PC-3 (cell line): ENCODE data around the gene CAND1. TPM values are rescaled to one million over a fixed set of nuclear protein-coding genes. Genes with fewer than 3 reads are reported as not detected.

Experiments used
- ATAC-seq: fragments of 200-7000 bp; cut with Tn5 transposase; 2 replicates; pipeline ENCODE4 v1.9.1; 2020; ENCODE audit warnings: mild to moderate bottlenecking, moderate library complexity
- BruUV-seq: library from RNA; stranded (reverse); fragments of 400-500 nt; replicated peaks from 2 replicates; lab custom pipeline; 2021; lab: Mats Ljungman, UMichigan
- CTCF ChIA-PET: fragments of 300-600 bp; sonication (Branson Sonifier 250); formaldehyde crosslinking; loops from one replicate; lab custom pipeline; 2022; ENCODE audit warnings: antibody characterized with exemption; lab: Charles Lee
- POLR2A ChIA-PET: fragments of 300-600 bp; sonication (Branson Sonifier 250); formaldehyde crosslinking; loops from one replicate; lab custom pipeline; 2022; ENCODE audit warnings: antibody characterized with exemption; ENCODE audit not compliant: unreplicated experiment; lab: Charles Lee
- DNase-seq: peaks from one replicate; pipeline ENCODE4 v3.0.0-alpha.2; 2015
- H2AFZ ChIP-seq: fragments of 300-600 bp; sonication (generic); 2 replicates; pipeline ENCODE4 v1.6.0; 2016; ENCODE audit warnings: antibody characterized with exemption, low read length
- H3F3A ChIP-seq: fragments of 300-600 bp; sonication (generic); one replicate; pipeline ENCODE4 v1.6.0; 2017; ENCODE audit warnings: antibody characterized with exemption, low read length, control low read depth, mild to moderate bottlenecking; ENCODE audit not compliant: unreplicated experiment
- H3K27ac ChIP-seq: fragments of 300-600 bp; sonication (generic); 2 replicates; pipeline ENCODE4 v1.5.1; 2016; ENCODE audit warnings: mild to moderate bottlenecking, low read length
- H3K27me3 ChIP-seq: fragments of 300-600 bp; sonication (generic); 2 replicates; pipeline ENCODE4 v1.6.1; 2016; ENCODE audit warnings: low read length, mixed read lengths
- H3K36me3 ChIP-seq: fragments of 300-600 bp; sonication (generic); 2 replicates; pipeline ENCODE4 v1.6.1; 2016; ENCODE audit warnings: low read depth, mixed run types, low read length, mixed read lengths
- H3K4me1 ChIP-seq: fragments of 300-600 bp; sonication (generic); 2 replicates; pipeline ENCODE4 v1.5.1; 2016; ENCODE audit warnings: low read length; ENCODE audit not compliant: insufficient read depth
- H3K4me2 ChIP-seq: fragments of 300-600 bp; sonication (generic); 2 replicates; pipeline ENCODE4 v1.6.0; 2016; ENCODE audit warnings: low read length
- H3K4me3 ChIP-seq: fragments of 300-600 bp; sonication (generic); 2 replicates; pipeline ENCODE4 v1.5.1; 2016; ENCODE audit warnings: mild to moderate bottlenecking, low read length, mixed read lengths
- H3K79me2 ChIP-seq: fragments of 300-600 bp; sonication (generic); 2 replicates; pipeline ENCODE4 v1.6.1; 2017; ENCODE audit warnings: low read length, mixed read lengths
- H3K9ac ChIP-seq: fragments of 300-600 bp; sonication (generic); 2 replicates; pipeline ENCODE4 v1.6.0; 2016; ENCODE audit warnings: mild to moderate bottlenecking, low read length
- H3K9me2 ChIP-seq: fragments of 300-600 bp; sonication (generic); replicated peaks from 2 replicates; pipeline ENCODE4 v1.6.1; 2016; ENCODE audit warnings: mixed run types, low read length, mixed read lengths
- H3K9me3 ChIP-seq: fragments of 300-600 bp; sonication (generic); 2 replicates; pipeline ENCODE4 v1.6.1; 2016; ENCODE audit warnings: low read length, mixed read lengths
- H4K20me1 ChIP-seq: fragments of 300-600 bp; sonication (generic); 2 replicates; pipeline ENCODE4 v1.6.1; 2016; ENCODE audit warnings: low read length, mixed read lengths
- EZH2 ChIP-seq: fragments of 300-600 bp; sonication (generic); IDR thresholded peaks from one replicate; pipeline ENCODE4 v1.6.1; 2017; ENCODE audit warnings: antibody characterized with exemption, mild to moderate bottlenecking, low read length; ENCODE audit not compliant: unreplicated experiment
- EZH2phosphoT487 ChIP-seq: fragments of 300-600 bp; sonication (generic); IDR thresholded peaks from 2 replicates; pipeline ENCODE4 v1.6.1; 2018; ENCODE audit warnings: mild to moderate bottlenecking, antibody characterized with exemption, low read length, borderline replicate concordance
- intact Hi-C: fragments of 100-400 bp; cut with micrococcal nuclease; formaldehyde crosslinking; loops from 2 replicates; pipeline ENCODE4 v1.9.0; 2023
- total RNA-seq: library from RNA; depleted of rRNA; stranded (reverse); fragments of >200 nt; gene quantifications from 2 replicates; pipeline ENCODE4 v1.2.3, GENCODE V29; 2014
- TF ChIP-seq, protein P1 (sequence below): fragments of 300-600 bp; sonication (generic); conservative IDR thresholded peaks from 2 replicates; pipeline ENCODE4 v1.5.1; 2017; ENCODE audit warnings: antibody characterized with exemption, low read depth, mild to moderate bottlenecking, low read length

The CAND1 gene
- total RNA-seq, 1 experiment from 2014 or later, result 124 TPM

DNA sequence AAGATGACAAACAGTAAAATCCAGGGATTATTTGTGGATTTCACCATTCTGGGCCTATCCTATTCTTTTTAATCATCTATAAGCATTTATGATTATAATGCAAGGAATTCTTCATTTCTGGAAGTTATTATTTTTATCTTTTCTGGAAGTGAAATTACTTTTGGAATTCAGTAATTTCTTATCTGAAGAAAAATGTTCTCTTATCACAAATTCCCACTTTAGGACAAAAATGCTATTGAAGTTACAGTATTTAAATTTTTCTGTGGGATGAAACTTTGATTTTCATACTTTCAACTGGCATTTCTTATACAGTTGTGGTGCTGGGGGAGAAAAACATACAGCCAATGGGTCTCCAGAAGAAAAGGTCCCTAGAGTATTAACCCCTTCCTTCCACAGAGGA is 96.0 kb downstream of the CAND1 start:
- Histone ChIP-seq H4K20me1 (no peaks in the 10 kb centered on the region), H3K4me2 (no peak overlapping the region), H3K9me3 (no peaks in the 10 kb centered on the region), H2AFZ (no peak overlapping the region), H3K9me2 (no peaks in the 10 kb centered on the region), H3K9ac (no peak overlapping the region), H3K27me3 (no peaks in the 10 kb centered on the region), H3K4me1 (no peaks in the 10 kb centered on the region), H3K79me2 (no peaks in the 10 kb centered on the region), H3F3A (no peaks in the 10 kb centered on the region), H3K4me3 (no peak overlapping the region), H3K36me3 (no peaks in the 10 kb centered on the region), H3K27ac (no peak overlapping the region)
- DNase-seq, result no peak
- no peak for ATAC-seq
- CTCF ChIA-PET, result interaction anchor here (0.6 kb wide), 1 partner anchor 1279 kb away, joined by 3 read pairs; no protein-coding TSS in a partner anchor
- intact Hi-C loops, result no loop called here
- POLR2A ChIA-PET, result interaction anchor here (0.6 kb wide), 1 partner anchor 89 kb away, joined by 3 read pairs; no protein-coding TSS in a partner anchor
- no peak for TF ChIP-seq EZH2
- TF ChIP-seq, protein P1, sequence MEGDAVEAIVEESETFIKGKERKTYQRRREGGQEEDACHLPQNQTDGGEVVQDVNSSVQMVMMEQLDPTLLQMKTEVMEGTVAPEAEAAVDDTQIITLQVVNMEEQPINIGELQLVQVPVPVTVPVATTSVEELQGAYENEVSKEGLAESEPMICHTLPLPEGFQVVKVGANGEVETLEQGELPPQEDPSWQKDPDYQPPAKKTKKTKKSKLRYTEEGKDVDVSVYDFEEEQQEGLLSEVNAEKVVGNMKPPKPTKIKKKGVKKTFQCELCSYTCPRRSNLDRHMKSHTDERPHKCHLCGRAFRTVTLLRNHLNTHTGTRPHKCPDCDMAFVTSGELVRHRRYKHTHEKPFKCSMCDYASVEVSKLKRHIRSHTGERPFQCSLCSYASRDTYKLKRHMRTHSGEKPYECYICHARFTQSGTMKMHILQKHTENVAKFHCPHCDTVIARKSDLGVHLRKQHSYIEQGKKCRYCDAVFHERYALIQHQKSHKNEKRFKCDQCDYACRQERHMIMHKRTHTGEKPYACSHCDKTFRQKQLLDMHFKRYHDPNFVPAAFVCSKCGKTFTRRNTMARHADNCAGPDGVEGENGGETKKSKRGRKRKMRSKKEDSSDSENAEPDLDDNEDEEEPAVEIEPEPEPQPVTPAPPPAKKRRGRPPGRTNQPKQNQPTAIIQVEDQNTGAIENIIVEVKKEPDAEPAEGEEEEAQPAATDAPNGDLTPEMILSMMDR, result no peak
- TF ChIP-seq EZH2phosphoT487, result no peak
- no TSS peak for BruUV-seq

DNA sequence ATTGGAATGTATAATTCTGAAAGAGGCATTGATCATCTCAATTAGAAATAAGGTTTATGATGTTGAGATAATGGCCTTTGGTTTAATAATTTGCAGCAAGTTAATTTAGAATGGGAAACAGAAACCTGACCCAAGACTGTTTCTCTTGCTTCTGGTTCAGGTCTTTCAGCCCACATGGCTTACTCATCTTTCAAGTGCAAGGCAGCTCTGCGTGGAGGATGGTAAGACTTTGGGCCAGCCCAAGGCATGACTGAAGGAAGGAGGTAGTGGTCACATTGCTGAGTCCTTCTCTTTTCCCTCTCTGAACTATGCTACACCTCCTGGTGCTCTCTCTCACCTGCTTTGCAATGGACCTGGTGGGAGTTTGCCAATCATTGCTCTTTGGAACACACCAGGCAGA is 98.7 kb downstream of the CAND1 start:
- Histone ChIP-seq H3K27ac (no peak overlapping the region), H3K9me2 (no peaks in the 10 kb centered on the region), H3K4me2 (no peak overlapping the region), H3K79me2 (no peaks in the 10 kb centered on the region), H3F3A (no peaks in the 10 kb centered on the region), H3K9me3 (no peaks in the 10 kb centered on the region), H3K9ac (no peak overlapping the region), H3K4me1 (no peaks in the 10 kb centered on the region), H4K20me1 (no peaks in the 10 kb centered on the region), H3K36me3 (no peaks in the 10 kb centered on the region), H2AFZ (no peak overlapping the region), H3K4me3 (no peak overlapping the region), H3K27me3 (no peaks in the 10 kb centered on the region)
- TF ChIP-seq EZH2 (no peak), EZH2phosphoT487 (no peak)
- TF ChIP-seq, protein P1, result no peak
- POLR2A ChIA-PET, result no interaction called here
- DNase-seq (no peak), ATAC-seq (no peak)
- intact Hi-C loops, result no loop called here
- CTCF ChIA-PET, result no interaction called here
- BruUV-seq, result no TSS peak
